ENCODE measurements around the gene EBNA1BP2. TPM values are rescaled to one million over a fixed set of nuclear protein-coding genes. Genes with fewer than 3 reads are reported as not detected.

EBNA1BP2 gene
- total and polyA plus RNA-seq, 4 donors, result 25.6 to 90.6 (median 41.6) TPM

- no peak overlapping the region for H3K27ac ChIP-seq (ENCODE audit: low read depth in 1 of 2, low read length in 2 of 2)
- 94% methylated on average over 1 of the region's 1 CpG for WGBS
Observed at GRCh38 chr1:43221797-43222196, 49.7 kb upstream of the EBNA1BP2 start.

More at GRCh38 chr1:43221797-43222196, 49.7 kb upstream of the EBNA1BP2 start:
- no peak overlapping the region for H3K4me3 ChIP-seq (ENCODE audit: low read depth in 1 of 3, low read length in 3 of 3)
- peaks cover 0 to 25% (median 4%) of the 10 kb centered on the region in 4 donors for H3K4me1 ChIP-seq (ENCODE audit: control insufficient read depth in 4 of 4, insufficient read depth in 4 of 4, low read length in 3 of 4)
- no peaks in the 10 kb centered on the region for H3K9me3 ChIP-seq (ENCODE audit: control insufficient read depth in 4 of 4, low read length in 3 of 4)
- no peak for TF ChIP-seq GABPA (IDR thresholded peaks at IDR 0.05 in 1 of 2, conservative IDR thresholded peaks at IDR 0.05 in 1 of 2)
- no peak for TF ChIP-seq MAX (IDR thresholded peaks at IDR 0.05)
- TF ChIP-seq HNF4G (IDR thresholded peaks at IDR 0.05), result no peak
- no peak for TF ChIP-seq SP1 (IDR thresholded peaks at IDR 0.05)
- no peak for TF ChIP-seq REST (IDR thresholded peaks at IDR 0.05)
- TF ChIP-seq JUND (IDR thresholded peaks at IDR 0.05), result no peak
- no peak for TF ChIP-seq FOXA1 (IDR thresholded peaks at IDR 0.05)
- TF ChIP-seq RAD21 (IDR thresholded peaks at IDR 0.05), result no peak
- no peak for TF ChIP-seq TAF1 (conservative IDR thresholded peaks at IDR 0.05)
- no peak for TF ChIP-seq NR2F2 (IDR thresholded peaks at IDR 0.05)
- TF ChIP-seq EGR1 (IDR thresholded peaks at IDR 0.05; ENCODE audit: low read depth in 2 of 2), result no peak
- TF ChIP-seq RXRA (IDR thresholded peaks at IDR 0.05), result no peak
- no peak for TF ChIP-seq ATF3 (IDR thresholded peaks at IDR 0.05)
- TF ChIP-seq ZBTB33 (IDR thresholded peaks at IDR 0.05), result no peak
- no peak for TF ChIP-seq HNF4A (conservative IDR thresholded peaks at IDR 0.05)
- no peak for TF ChIP-seq FOXA2 (IDR thresholded peaks at IDR 0.05)
- TF ChIP-seq CTCF (IDR thresholded peaks at IDR 0.05; ENCODE audit: low read depth, low read length, missing input control), result no peak
- no peak for TF ChIP-seq YY1 (IDR thresholded peaks at IDR 0.05)
- peaks cover 0 to 9% (median 1%) of the 10 kb centered on the region in 4 donors for H3K36me3 ChIP-seq (ENCODE audit: control insufficient read depth in 4 of 4, insufficient read depth in 3 of 4, low read depth in 1 of 4, low read length in 3 of 4)
- H3K9ac ChIP-seq (ENCODE audit: low read depth in 1 of 2, low read length in 2 of 2), result no peak overlapping the region
- DNase-seq (ENCODE audit: low spot score), result no peak
- no peaks in the 10 kb centered on the region for H3K27me3 ChIP-seq (ENCODE audit: control insufficient read depth in 4 of 4, insufficient read depth in 4 of 4, low read length in 3 of 4)

Data from liver (tissue), 9 donors.